GM20000 (cell line): Measurements from ENCODE around the gene ZBTB12.
"Not testable (repeated sequence)": the region's sequence is repeated elsewhere in the genome, so short reads cannot be mapped to it uniquely, and the experiment has no call there.

Experiments used
- DNase-seq: peaks from one replicate; pipeline ENCODE4 v3.0.0; 2012; ENCODE audit warnings: low spot score
- TF ChIP-seq, protein P1 (sequence below): IDR thresholded peaks from 2 replicates; pipeline ENCODE4 v1.5.1; 2012; ENCODE audit warnings: mild to moderate bottlenecking, control low read depth; ENCODE audit errors: extremely low read depth, missing control alignments

ZBTB12 gene

DNA sequence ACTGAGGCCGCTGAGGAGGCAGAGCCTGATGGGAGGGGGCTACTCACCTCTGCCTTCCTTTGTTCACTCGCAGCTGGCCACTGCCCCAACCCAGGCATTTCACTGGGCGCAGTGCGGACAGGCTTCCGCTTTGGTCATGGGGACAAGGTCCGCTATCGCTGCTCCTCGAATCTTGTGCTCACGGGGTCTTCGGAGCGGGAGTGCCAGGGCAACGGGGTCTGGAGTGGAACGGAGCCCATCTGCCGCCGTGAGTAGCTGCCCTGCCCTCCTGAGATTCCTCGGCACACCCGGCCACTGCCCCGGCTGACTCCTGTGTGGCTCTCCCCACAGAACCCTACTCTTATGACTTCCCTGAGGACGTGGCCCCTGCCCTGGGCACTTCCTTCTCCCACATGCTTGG lies 31.7 kb upstream of the ZBTB12 start:
- no peak for DNase-seq
- TF ChIP-seq, protein P1, sequence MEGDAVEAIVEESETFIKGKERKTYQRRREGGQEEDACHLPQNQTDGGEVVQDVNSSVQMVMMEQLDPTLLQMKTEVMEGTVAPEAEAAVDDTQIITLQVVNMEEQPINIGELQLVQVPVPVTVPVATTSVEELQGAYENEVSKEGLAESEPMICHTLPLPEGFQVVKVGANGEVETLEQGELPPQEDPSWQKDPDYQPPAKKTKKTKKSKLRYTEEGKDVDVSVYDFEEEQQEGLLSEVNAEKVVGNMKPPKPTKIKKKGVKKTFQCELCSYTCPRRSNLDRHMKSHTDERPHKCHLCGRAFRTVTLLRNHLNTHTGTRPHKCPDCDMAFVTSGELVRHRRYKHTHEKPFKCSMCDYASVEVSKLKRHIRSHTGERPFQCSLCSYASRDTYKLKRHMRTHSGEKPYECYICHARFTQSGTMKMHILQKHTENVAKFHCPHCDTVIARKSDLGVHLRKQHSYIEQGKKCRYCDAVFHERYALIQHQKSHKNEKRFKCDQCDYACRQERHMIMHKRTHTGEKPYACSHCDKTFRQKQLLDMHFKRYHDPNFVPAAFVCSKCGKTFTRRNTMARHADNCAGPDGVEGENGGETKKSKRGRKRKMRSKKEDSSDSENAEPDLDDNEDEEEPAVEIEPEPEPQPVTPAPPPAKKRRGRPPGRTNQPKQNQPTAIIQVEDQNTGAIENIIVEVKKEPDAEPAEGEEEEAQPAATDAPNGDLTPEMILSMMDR, result no peak

DNA sequence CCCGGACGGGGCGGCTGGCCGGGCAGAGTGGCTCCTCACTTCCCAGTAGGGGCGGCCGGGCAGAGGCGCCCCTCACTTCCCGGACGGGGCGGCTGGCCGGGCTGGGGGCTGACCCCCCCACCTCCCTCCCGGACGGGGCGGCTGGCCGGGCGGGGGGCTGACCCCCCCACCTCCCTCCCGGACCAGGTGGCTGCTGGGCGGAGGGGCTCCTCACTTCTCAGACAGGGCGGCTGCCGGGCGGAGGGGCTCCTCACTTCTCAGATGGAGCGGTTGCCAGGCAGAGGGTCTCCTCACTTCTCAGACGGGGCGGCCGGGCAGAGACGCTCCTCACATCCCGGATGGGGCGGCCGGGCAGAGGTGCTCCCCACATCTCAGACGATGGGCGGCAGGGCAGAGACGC lies 30.3 kb upstream of the ZBTB12 start:
- not testable (repeated sequence) for DNase-seq

DNA sequence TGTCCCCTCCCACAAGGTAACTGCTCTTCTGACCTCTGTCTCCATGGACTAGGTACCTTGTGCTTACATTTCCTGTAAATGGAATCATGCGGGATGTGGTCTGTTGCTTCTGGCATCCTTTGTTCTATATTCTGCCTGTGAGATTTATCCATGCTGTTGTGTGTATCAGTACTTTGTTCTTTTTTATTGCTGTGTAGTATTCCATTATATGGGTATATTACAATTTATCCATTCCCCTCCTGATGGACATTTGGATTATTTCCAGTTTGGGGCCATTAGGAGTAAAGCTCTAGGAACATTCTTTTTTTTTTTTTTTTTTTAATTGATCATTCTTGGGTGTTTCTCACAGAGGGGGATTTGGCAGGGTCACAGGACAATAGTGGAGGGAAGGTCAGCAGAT lies 29.1 kb upstream of the ZBTB12 start:
- TF ChIP-seq, protein P1, result no peak
- DNase-seq, result no peak

DNA sequence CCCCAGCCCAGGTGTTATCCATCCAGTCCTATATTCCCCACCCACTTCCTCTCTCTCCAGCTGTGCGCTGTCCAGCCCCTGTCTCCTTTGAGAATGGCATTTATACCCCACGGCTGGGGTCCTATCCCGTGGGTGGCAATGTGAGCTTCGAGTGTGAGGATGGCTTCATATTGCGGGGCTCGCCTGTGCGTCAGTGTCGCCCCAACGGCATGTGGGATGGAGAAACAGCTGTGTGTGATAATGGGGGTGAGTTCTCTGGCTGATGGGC lies 26.7 kb upstream of the ZBTB12 start:
- DNase-seq, result no peak
- TF ChIP-seq, protein P1, result no peak

DNA sequence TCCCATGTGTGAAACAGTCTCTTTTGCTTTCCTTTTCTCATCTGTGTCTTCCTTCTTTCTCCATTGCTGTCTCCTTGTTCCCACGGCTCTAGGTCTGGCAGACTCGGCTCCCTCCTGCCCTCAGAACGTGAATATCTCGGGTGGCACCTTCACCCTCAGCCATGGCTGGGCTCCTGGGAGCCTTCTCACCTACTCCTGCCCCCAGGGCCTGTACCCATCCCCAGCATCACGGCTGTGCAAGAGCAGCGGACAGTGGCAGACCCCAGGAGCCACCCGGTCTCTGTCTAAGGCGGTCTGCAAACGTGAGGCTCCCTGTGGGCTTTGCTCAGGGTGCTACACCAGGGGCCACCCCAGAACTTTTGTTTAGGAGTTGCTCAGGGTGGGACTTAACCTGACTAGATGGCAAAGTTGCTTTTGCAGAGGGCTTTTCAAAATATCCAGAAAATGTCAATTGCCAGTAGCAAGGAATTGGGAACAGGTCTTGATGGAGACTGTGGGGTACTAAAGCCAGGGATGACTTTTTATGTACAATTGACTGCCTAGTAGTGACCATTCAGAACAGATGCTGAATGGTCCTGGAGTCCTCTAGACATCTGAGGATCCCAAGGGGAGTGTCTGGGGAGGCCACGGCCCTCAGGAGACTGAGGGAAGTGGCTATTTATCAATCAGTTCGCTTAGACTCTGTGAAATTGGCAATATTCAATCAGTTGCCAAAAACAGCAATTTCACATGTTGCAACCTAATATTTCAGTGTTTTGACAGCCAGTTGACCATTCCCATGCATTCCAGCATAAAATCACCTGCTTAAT lies 26.2 kb upstream of the ZBTB12 start:
- TF ChIP-seq, protein P1, result no peak

DNA sequence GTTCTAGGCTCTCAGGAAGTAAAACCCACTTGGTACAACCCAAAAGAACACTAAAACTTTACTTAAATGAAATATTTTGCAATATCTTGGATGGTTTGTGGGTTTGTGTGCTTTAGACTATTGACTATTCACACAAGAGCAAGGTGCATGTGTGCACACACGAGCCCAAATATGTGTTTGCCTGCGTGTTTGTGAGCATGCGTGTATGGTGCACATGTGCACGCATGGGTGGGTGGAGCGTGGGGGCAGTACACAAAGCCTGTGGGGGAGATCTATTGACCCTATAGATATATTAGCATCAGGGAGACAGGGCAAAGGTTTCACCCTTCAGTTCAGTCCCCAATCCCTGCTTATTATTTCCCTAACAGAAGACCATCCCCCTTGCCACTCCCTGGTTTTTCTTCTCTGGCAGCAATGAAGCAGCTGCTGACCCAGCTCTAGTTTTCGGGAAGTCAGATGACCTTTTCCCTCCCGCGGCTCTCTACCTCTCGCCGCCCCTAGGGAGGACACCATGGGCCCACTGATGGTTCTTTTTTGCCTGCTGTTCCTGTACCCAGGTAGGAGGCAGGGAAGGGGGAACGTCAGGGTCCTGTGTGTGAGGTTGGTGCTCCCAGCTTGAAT lies 25.5 kb upstream of the ZBTB12 start, which contains the start of gene C2:
C2 (plus strand) TSS at position 476 of the 621 bp plus-strand sequence; CDS start at position 512, 36 bp downstream.
- TF ChIP-seq, protein P1, result no peak
- no peak for DNase-seq

More for the DNA sequence above, 26.2 kb upstream of the ZBTB12 start:
- no peak for DNase-seq

DNA sequence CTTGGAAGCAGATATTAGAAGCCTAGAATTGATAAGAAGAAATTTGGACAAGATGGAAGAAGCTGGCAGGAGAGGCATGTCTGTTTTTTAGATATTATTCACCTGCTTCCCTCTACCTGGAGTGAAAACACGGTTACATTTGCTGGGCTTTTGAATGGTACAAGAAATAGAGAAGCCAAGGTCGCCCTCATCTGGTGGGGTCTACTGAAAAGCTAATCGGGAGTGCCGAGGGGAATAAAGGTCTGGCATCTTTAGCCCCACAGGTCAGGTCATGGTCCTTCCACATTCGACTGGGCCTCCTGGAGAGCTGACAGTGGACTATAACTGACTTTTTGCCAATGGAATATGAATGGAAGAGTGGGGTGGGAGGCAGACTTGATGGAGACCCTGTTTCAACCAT lies 21.1 kb upstream of the ZBTB12 start:
- DNase-seq, result no peak
- TF ChIP-seq, protein P1, result peak; percentile 15

DNA sequence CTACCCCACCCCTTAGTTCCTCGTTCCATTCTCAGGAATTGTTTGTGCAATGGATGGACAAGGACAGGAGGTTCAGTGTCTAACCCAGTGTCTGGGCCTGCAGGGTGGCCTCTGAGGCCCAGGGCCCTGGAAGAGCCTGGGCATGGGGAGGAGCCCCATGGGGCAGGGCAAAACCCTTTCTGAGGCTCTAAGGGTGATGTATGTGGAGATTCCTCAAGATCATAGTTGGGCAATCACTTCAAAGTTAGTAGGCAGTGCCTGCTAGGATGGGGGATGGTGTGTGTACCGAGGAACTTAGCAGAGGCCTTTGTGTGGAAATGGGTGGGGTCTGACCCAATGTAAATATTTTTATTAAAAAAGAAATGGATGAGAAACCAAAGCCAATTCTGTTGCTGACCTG lies 18.9 kb upstream of the ZBTB12 start:
- no peak for DNase-seq

More for the DNA sequence above, 18.9 kb upstream of the ZBTB12 start:
- TF ChIP-seq, protein P1, result no peak
